ACC112 (cell line): Measurements from ENCODE around the gene SMARCA1.
"Not testable (repeated sequence)": the region's sequence is repeated elsewhere in the genome, so short reads cannot be mapped to it uniquely, and the experiment has no call there.

ENCODE experiments used
- H2AFZ ChIP-seq: fragments of 200-600 bp; sonication (generic); one replicate; pipeline ENCODE4 v1.6.0; 2017; ENCODE audit warnings: antibody characterized with exemption, low read length; ENCODE audit not compliant: unreplicated experiment
- H3K27ac ChIP-seq: fragments of 200-600 bp; sonication (generic); 2 replicates; pipeline ENCODE4 v1.5.1; 2014; ENCODE audit warnings: low read depth, mild to moderate bottlenecking, antibody characterized with exemption, low read length, moderate library complexity
- H3K27me3 ChIP-seq: fragments of 200-600 bp; sonication (generic); 2 replicates; pipeline ENCODE4 v1.6.1; 2014; ENCODE audit warnings: mild to moderate bottlenecking, antibody characterized with exemption, low read length, moderate library complexity, mixed read lengths; ENCODE audit not compliant: insufficient read depth
- H3K36me3 ChIP-seq: fragments of 200-600 bp; sonication (generic); 2 replicates; pipeline ENCODE4 v1.6.1; 2016; ENCODE audit warnings: mild to moderate bottlenecking, antibody characterized with exemption, low read length, moderate library complexity, mixed read lengths; ENCODE audit not compliant: insufficient read depth
- H3K4me1 ChIP-seq: fragments of 200-600 bp; sonication (generic); one replicate; pipeline ENCODE4 v1.6.1; 2016; ENCODE audit warnings: low read length, mixed read lengths; ENCODE audit not compliant: insufficient read depth, unreplicated experiment, control insufficient read depth
- H3K4me3 ChIP-seq: fragments of 200-600 bp; sonication (generic); 2 replicates; pipeline ENCODE4 v1.5.1; 2014; ENCODE audit warnings: mild to moderate bottlenecking, low read depth, low read length
- H3K79me2 ChIP-seq: fragments of 200-600 bp; sonication (generic); one replicate; pipeline ENCODE4 v1.6.0; 2016; ENCODE audit warnings: low read length; ENCODE audit not compliant: control insufficient read depth, unreplicated experiment, insufficient read depth

Gene SMARCA1

DNA sequence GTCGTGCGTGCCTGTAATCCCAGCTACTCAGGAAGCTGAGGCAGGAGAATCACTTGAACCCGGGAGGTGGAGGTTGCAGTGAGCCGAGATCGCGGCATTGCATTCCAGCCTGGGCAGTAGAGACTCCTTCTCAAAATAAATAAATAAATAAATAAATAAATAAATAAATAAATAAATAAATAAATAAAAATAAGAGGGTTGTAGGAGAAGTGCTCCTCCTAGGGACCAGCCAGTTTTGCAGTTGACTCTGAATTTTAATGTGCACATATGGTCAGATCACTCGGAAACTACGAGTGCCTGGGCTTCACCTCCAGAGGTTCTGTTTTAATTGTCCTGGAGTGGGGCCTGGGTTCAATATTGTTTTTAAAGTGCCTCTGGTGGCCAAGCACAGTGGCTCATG is 31.5 kb upstream of the SMARCA1 start:
- not testable (repeated sequence) for H2AFZ ChIP-seq, H3K36me3 ChIP-seq, H3K4me1 ChIP-seq, H3K79me2 ChIP-seq, H3K27me3 ChIP-seq, H3K27ac ChIP-seq, H3K4me3 ChIP-seq

DNA sequence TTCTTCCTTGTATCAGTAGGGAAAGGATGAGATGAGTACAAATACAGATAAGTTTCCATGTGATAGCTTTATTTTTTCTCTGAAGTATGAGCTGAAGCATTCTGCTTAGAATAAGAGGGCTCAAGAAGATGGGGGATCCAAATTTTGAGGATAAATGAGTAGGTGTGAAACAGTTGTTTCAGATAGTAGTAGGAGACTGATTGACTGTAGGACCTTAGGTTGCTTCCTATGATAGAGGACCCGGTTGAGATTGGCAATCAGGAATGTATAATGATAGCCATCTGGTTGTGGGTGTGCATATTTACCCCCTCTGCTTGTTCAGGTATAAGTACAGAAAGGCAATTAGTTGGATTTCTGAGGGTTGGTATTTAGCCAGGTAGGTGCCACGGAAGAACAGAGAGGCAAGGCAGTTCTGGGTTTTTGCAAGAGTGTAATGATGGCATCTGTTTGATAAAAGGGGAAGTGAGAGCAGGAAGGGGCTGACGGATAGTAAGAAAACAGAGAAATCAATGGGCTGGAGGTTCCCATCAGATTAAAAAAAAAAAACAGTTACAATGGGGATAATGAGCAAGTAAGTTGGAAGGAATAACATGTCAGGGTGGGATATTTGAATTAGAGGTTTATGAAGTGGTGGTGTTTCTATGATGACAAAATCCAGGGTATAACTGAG is 30.5 kb upstream of the SMARCA1 start:
- Histone ChIP-seq H3K4me1 (no peaks in the 10 kb centered on the region), H3K36me3 (0 out of 2 replicates have a peak, but pooled peaks cover 3% of the 10 kb centered on the region), H3K79me2 (no peaks in the 10 kb centered on the region), H2AFZ (no peak overlapping the region), H3K4me3 (no peak overlapping the region), H3K27ac (no peak overlapping the region), H3K27me3 (no peaks in the 10 kb centered on the region)

DNA sequence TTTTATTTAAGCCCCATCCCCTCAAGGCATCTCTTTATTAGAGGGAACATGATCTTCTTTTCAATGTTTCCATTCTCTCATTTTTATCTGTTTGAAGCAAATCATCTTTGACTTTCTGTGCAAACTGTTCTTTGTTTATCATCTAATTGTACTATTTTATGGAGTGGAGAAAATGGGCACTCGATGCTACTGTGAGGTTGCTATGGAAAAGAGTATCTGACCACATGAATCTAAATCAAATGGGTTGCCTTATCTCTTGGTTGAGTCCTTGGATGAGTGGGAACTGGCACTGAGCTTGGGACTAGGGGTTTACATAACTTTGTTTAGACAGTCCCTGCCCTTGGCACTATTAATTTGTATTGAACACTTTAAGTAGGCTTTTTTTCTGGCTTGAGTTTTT is 25.8 kb upstream of the SMARCA1 start:
- H3K4me1 ChIP-seq, result no peaks in the 10 kb centered on the region
- H3K4me3 ChIP-seq, result no peak overlapping the region
- H3K27ac ChIP-seq, result no peak overlapping the region
- H3K27me3 ChIP-seq, result no peaks in the 10 kb centered on the region
- no peak overlapping the region for H2AFZ ChIP-seq
- H3K36me3 ChIP-seq, result 0 out of 2 replicates have a peak, but pooled peaks cover 3% of the 10 kb centered on the region
- H3K79me2 ChIP-seq, result no peaks in the 10 kb centered on the region

DNA sequence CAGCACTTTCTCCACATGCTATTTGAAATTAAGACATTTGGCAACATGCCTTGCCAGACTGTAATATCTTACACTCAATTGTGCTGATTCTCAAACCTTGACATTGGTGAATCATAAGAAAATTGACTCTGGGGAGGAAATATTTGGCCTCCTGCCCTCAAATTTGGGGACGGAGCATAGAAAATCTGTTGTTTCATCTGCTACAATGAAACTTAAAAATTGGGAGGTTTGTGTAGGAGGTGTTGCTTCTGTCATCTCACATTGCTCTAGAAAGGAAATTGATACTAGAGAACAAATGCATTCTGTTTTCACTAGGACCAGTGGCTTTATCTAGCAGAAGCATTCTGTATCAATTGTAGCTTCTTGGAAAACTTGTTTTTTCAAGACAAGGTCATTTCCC is 22.1 kb upstream of the SMARCA1 start:
- no peaks in the 10 kb centered on the region for H3K27me3 ChIP-seq
- H3K4me1 ChIP-seq, result no peaks in the 10 kb centered on the region
- H3K36me3 ChIP-seq, result 0 out of 2 replicates have a peak, but pooled peaks cover 3% of the 10 kb centered on the region
- no peak overlapping the region for H2AFZ ChIP-seq
- H3K79me2 ChIP-seq, result peaks cover 5% of the 10 kb centered on the region
- H3K4me3 ChIP-seq, result no peak overlapping the region
- no peak overlapping the region for H3K27ac ChIP-seq

DNA sequence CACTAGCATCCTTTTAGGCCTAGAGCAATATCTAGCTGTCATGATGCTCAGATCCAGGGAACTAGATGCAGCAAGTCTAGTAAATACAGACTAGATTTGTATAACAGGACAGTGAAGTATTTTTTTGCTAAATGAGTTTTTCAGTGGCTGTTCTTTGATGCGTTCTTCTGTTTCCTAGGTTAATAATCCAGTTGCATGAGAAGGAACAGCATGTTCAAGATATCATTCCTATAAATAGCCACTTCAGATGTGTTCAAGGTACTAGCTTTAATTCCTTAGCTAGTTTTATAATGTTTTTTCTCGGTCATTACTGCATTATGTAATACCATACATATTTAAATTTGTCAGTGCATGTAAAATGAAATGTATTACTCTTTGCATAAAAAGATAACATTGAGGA is 21.5 kb upstream of the SMARCA1 start:
- peaks cover 5% of the 10 kb centered on the region for H3K79me2 ChIP-seq
- H3K27me3 ChIP-seq, result no peaks in the 10 kb centered on the region
- H3K4me1 ChIP-seq, result no peaks in the 10 kb centered on the region
- no peak overlapping the region for H2AFZ ChIP-seq
- no peak overlapping the region for H3K4me3 ChIP-seq
- H3K36me3 ChIP-seq, result 0 out of 2 replicates have a peak, but pooled peaks cover 2% of the 10 kb centered on the region
- no peak overlapping the region for H3K27ac ChIP-seq

DNA sequence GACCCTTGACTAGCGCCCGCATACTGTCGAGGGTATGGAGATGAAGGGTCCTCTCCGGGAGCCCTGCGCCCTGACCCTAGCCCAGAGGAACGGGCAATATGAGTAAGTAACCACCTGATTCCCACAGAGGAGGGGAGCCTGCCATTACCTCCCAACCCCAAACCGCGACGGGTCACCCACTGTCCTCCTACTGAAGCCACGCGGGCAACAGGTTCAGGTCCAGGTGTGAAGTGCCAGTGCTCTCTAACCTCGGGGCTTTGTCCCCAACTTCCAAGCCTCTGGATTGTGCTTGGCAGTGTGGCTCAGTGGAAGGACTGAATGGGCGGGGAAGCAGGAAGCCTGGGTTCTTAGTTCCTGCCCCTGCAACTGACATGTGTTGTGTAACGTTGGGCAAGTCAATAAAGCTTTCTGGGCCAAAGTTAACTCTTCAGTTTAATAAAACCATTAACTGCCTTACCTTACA is 17.5 kb upstream of the SMARCA1 start:
- no peaks in the 10 kb centered on the region for H3K36me3 ChIP-seq
- H3K27ac ChIP-seq, result no peak overlapping the region
- no peaks in the 10 kb centered on the region for H3K4me1 ChIP-seq
- H3K4me3 ChIP-seq, result peak overlapping the region; percentile 90
- H2AFZ ChIP-seq, result peak overlapping the region; percentile 75
- H3K79me2 ChIP-seq, result peaks cover 5% of the 10 kb centered on the region
- no peaks in the 10 kb centered on the region for H3K27me3 ChIP-seq

DNA sequence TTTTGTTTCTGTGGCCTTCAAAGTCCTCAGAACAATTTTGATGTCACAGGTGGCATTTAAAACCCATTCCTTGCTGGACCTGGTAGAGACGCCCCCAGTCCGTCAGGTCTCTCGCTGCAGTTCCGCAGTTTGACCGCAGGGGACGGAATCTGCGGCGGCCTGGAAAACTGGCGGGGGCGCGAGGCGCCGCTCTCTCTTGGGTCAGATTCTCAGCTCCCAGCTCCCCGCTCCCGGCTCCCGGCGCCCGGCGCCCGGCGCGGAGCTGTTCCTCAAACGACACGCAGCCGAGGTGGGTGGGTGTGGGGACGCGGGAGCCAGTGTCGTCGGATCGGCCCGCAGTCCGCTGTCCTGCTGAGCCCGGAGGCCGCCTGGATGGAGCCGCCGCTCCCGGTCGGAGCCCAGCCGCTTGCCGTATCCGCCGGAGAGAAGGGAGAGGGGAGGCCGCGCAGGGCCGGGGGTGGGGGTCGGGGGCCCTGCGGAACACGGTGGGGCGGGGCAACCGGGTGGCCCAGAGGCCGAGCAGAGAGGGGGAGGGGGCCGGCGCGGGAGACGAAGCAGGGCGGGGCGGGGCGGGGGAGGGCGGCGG is 16.9 kb upstream of the SMARCA1 start, which contains the start of gene OCRL:
TSS of gene OCRL (plus strand) at position 192 of the 586 bp plus-strand sequence. CDS start at position 373, 181 bp downstream.
- no peaks in the 10 kb centered on the region for H3K27me3 ChIP-seq
- no peaks in the 10 kb centered on the region for H3K36me3 ChIP-seq
- H3K4me1 ChIP-seq, result no peaks in the 10 kb centered on the region
- H3K27ac ChIP-seq, result no peak within 1 kb of the TSS
- peak within 1 kb of the TSS; percentile 75 for H2AFZ ChIP-seq
- peaks cover 5% of the 10 kb centered on the region for H3K79me2 ChIP-seq
- H3K4me3 ChIP-seq, result peak within 1 kb of the TSS; percentile 90

DNA sequence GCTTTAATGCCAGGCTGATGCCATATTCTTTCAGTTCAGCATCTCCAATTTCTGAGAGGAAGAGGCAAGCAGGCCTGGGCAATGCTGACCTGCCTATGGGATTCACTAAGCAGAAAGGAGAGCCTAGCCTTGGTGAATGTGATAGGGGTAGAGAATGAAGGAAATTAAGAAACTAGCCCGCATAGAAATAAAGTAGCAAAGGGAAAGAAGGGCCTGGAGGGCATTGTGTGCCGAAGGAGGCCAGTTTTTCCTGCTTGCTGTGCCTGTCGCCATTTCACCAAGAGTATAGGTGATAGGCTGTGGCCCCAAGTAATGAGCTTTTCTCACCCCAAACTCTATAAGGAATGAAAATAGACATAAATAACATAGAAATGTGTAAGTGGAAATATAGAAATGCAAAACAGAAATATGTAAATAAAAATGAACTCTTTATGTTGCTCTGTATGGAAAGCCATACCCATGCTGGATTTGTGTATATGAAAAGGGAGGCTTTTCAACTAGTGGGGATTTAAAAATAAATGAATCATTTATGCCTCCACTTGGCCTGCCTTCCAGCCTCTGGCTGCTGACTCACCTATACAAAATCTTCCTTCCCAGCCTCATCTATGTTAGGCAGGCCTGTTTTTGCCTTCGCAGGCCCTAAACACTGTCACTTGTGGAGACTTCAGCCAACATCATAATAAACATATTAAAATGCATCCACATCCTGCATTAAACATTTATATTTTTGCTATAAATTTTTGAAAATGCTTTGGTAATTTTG is 11.7 kb upstream of the SMARCA1 start:
- Histone ChIP-seq H3K27me3 (no peaks in the 10 kb centered on the region), H3K79me2 (no peaks in the 10 kb centered on the region), H3K4me3 (no peak overlapping the region), H2AFZ (no peak overlapping the region), H3K27ac (no peak overlapping the region), H3K36me3 (no peaks in the 10 kb centered on the region), H3K4me1 (peaks cover 2% of the 10 kb centered on the region)

DNA sequence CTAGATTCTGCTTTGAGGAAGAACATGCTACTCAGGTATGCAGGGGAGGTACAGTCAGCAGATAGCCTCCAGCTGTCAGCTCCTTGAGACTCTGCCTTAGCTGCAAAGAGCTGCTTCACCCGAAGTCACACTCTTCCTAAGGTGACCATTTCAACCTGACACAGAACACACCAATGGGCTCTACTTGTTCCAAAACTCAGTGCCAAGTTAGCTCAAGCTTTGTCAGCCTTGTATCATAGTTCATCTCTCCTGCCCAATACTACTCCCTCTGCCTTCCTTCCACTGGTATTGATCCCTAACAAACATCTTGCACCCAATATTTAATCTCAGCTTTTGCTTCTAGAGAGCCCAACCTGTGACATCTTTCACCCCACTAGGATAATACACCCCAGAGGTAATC is 7.8 kb upstream of the SMARCA1 start:
- Histone ChIP-seq H3K36me3 (no peaks in the 10 kb centered on the region), H3K27me3 (no peaks in the 10 kb centered on the region)

DNA sequence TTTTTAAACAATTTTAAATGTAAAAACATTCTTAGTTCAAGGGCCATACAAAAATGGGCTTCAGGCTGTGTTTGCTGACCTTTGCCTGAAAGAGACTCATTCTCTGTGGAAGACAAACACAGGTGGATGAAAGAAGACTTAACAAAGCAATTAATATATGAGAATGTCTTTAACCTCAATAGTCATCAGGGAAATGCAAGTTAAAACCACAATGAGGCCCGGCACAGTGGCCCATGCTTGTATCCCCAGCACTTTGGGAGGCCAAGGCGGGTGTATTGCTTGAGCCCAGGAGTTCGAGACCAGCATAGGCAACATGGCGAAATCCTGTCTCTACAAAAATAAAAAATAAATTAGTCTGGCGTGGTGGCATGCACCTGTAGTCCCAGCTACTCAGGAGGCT is 7.1 kb upstream of the SMARCA1 start:
- Histone ChIP-seq H3K4me3 (no peak overlapping the region), H3K4me1 (peaks cover 2% of the 10 kb centered on the region), H3K27ac (no peak overlapping the region), H3K79me2 (no peaks in the 10 kb centered on the region), H3K27me3 (no peaks in the 10 kb centered on the region), H2AFZ (no peak overlapping the region), H3K36me3 (no peaks in the 10 kb centered on the region)

More for the DNA sequence above, 7.8 kb upstream of the SMARCA1 start:
- Histone ChIP-seq H2AFZ (no peak overlapping the region), H3K27ac (no peak overlapping the region), H3K79me2 (no peaks in the 10 kb centered on the region), H3K4me1 (peaks cover 2% of the 10 kb centered on the region), H3K4me3 (no peak overlapping the region)
